GM19467 (cell line): ENCODE measurements around the gene ZNF581.

Experiments
- ATAC-seq: cut with Tn5 transposase; IDR thresholded peaks from one replicate; pipeline ENCODE4 v1.9.1; 2021; ENCODE audit warnings: mild to moderate bottlenecking, moderate library complexity; ENCODE audit not compliant: unreplicated experiment

Gene ZNF581

DNA sequence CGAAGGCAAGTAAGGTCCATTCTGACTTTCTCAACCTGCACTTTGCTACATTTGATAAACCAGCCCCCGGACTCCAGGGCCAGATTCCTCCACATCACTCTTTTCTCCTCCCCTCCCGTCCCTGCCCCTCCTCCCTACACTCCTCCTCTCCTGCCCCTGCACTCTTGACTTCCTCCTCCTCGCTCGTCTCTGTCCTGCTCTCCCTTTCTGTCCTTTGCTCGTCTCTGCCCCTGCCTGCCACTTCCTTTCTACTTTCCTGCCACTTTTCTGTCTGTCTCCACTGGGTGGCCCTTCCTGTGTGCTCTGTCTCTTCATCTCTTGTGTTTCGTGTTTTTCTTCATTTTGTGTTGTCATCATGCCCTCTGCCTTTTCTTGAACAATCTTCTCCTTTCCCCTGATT lies 18.4 kb downstream of the ZNF581 start:
- no peak for ATAC-seq

DNA sequence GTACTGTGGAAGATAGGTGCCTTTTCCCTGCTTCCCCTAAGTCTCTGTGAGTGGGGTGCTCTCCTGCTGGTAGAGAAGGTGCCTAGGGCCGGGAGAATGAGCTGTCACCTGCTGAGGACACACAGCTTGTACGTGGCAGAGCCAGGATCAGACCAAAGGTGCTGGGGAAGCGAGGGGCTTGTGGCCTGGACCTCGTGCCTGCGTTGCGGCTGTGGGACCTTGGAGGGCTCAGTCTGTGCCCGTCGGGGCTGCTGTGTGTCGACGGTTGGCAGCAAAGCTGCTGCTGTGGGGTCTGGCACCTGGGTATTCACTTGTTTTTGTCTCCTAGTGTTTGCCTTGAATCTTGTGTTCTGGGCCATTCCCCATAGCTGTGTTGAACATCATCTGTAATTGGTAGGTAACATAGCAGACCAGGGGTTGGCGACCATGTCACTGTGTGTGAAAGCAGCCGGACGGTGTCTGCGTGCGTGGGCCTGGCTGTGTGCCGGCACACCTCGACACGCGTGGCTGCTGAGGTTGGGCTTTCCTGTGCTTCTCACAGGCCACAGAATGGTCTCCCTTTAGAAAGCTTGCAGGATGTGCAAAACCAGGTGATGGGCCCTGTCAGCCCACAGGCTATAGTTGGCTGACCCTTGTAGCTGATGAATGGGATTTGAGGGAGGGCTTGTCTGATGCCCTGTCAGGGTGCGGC lies 20.5 kb downstream of the ZNF581 start:
- ATAC-seq: no peak

DNA sequence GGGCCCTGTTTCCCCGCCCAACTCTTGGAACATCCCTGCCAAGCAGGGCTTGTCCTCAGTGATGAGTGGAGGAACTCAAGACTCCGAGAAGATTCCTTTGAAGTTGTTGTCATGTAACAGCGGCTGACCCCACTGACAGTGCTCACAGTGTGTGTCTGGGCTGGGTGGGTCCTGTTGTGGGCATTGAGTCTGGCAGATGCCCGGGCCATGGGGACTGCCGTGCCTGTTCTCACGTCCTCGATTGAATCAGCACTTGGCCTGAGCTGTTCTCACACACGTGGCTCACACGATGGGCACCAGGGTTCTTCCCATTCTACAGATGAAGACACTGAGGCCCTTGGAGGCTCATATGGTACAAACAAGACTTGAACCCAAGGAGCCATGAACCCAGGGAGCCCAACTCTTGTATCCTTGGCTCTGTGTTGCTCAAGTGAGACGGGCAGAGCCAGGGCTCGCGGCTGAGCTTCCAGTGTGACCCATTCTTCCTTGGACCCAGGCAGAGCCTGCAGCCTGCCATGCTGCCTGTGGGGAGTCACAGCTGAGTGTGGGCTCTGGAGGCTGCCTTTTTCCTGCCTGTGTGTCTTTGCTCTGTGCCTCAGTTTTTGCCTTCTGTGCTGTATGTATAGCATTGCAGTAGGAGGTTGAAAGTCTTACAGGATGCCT lies 23.0 kb downstream of the ZNF581 start:
- no peak for ATAC-seq

DNA sequence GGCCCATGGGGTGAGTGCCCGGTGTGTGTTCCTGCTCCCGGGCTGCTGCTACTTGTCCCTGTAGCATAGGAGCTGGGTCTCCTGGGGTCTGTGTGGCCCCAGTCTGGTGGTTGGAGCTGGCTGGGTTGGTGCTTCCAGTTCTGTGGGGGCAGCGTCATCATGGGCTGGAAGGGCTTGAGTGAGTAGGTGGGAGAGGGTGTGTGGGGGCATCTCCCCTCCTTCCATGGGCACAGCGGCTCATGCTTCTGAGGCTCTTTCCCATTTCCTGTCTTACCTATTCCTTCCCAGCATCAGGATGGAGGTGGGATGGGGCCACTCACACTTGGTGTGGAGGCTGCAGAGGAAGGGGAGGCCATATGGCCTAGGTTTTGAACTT lies 23.5 kb downstream of the ZNF581 start:
- ATAC-seq: no peak

DNA sequence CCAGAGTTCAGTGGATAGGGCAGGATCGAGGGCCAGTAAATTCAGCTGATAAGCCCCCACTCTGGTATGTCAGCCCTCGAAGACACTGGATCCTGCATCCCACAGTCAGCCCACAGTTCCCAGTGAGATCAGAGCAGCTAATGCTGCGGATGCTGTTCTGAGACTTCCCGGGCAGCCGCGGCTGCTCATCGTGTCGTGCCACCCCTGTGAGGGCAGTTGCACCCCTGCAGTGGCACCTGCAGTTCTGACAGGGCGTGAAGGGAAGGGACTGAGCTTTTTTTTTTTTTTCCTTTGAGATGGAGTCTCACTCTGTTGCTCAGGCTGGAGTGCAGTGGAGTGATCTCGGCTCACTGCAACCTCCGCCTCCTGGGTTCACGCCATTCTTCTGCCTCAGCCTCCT lies 24.1 kb downstream of the ZNF581 start:
- no peak for ATAC-seq

DNA sequence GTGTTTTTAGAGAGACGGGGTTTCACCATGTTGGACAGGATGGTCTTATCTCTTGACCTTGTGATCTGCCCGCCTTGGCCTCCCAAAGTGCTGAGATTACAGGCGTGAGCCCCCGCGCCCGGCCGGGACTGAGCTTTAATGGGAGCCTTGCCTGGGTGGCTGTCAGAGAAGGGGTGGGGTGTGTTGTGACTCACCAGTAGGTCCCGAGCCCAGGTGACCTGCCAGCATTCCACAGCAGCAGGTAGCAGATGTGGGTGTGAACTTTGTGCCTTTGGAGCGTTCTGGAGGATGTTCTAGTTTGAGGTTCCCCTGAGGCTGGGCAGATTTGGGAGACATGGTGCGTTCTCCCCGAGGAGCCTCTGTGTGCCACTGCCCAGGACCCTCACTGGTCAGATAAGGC lies 24.5 kb downstream of the ZNF581 start:
- ATAC-seq: no peak

DNA sequence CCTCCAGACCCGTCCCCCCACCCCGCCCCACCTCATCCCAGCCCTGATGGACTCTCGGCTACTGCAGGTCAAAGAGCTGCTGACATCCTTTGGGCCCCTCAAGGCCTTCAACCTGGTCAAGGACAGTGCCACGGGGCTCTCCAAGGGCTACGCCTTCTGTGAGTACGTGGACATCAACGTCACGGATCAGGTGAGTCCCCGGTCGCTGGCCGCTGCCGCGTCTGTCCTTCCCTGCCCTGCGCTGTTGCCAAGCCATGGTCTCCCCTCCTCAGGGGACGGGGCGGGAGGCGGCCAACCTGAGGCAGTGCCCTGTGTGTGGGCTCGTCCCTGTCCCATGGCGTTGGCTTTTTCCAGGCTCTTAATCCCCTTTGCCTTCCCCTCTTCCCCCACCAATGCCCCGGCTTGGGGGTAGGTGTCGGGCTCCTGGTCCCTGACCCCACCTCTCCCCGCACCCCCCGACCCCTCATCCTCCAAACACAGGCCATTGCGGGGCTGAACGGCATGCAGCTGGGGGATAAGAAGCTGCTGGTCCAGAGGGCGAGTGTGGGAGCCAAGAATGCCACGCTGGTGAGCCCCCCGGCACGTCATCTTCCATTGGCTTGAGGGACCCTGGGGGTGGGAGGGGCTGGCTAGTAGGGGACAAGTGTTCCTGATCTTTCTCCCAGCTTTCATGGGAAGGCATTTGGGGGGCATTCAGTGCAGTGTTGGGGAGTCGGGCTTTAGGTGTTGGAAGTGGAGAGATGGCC lies 25.3 kb downstream of the ZNF581 start:
- no peak for ATAC-seq

DNA sequence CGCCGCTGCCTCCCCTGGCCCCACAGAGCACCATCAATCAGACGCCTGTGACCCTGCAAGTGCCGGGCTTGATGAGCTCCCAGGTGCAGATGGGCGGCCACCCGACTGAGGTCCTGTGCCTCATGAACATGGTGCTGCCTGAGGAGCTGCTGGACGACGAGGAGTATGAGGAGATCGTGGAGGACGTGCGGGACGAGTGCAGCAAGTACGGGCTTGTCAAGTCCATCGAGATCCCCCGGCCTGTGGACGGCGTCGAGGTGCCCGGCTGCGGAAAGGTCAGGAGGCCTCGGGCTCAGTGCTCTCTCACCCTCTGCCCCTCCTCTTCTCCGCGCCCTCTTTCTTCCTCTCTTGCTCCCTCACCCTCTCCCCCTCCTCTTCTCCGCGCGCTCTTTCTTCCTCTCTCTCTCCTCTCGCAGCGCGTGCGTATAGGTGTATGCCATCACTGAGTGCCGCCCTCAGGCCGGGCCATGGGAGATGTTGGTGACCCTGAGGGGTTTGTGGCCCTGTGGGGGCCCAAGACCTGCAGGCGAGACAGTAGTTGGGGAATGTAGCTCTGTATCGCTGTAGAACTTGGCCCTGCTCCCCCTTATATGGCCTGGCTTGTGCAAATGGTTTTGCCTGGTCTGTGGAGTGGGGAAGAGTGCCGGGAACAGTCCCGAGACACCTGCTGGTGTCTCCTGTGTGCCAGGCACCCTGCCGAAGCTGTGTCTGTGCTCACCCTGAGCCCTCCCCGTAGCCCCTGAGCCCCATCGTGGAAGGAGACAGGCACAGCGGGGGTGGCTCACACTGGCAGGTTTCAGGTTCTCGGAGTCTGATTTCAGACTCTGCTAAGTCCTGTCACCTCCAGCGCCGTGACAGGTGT lies 26.2 kb downstream of the ZNF581 start:
- no peak for ATAC-seq

DNA sequence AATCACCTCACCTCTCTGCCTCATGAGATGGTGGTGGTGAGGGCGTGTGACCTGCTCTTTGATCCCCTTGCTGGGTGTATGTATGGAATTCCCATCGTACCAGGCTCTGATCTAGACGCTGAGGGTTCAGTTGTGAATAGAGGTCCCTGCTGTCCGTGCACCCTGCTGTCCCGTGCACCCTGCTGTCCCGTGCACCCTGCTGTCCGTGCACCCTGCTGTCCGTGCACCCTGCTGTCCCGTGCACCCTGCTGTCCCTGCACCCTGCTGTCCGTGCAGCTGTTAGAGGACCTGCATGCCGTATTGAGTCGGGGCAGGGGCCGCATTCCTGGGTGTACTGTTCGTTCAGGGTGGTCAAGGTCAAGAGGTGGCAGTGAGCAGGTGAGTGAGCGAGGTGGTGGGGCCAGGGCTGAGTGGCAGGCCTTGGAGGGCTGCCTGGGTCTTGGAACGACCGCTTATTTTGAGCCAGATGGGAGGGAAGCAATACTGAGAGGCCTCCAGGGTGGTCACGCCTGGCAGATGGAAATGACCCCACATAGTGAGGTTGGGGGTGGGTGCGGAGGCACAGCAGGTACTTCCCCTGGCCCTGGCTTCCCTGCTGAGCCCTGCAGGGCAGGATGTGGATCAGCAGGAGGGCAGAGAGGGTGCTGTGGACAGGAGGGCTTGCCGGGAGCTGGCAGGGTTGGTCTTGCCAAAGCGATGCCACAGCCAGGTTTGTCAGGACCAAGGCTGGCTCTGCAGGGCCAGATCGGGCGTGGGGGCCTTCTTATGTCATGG lies 27.0 kb downstream of the ZNF581 start:
- no peak for ATAC-seq

DNA sequence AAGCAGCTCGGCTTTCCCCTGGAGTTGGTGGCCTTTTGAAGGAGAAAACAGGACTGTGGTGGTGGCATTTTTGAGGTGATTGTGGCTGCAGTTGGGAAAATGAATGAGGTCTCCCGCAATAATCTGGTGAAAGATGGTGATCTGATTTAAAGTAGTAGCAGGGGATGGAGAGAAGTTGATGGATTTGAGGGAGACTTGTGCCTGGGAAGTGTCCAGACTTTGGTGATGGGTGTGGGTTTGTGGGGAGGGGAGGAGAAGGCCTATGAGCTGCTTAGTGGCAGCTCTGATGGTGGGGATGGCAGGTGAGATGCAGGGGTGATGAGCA lies 27.6 kb downstream of the ZNF581 start:
- no peak for ATAC-seq

DNA sequence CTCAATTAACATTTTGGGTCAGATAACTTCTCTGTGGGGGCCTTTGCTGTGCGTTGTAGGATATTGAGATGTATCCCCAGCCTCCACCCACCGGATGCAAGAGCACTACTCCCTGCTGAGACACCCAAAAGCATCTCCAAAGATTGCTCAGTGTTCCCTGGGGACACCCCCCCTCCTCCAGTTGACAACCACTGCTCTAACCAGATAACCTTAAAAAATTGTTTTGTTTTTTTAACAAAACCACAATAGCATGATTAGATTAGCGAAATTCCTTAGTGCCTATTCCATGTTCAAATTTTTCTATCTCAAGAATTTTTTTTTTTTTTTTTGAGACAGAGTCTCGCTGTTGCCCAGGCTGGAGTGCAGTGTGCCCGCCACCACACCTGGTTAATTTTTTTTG lies 29.0 kb downstream of the ZNF581 start:
- ATAC-seq: no peak

DNA sequence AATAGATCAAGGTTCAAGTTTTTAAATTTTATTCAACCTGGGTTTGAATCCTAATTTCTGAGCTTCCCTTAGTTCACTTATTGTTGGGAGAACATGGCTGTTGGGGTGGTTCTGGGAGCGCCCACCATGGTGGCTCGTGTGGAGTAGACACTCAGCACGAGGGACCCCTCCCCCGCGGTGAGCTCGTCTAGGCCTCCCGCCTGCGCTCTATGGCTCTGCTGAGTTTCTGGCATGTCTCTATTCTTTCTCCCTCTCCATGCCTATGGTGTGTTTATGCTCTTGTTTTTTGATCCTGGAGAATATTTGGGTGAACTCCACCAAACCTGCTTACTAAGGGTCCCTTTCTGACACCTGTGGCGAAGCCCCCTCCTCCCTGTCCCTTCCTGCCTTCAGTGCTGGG lies 30.0 kb downstream of the ZNF581 start:
- no peak for ATAC-seq

DNA sequence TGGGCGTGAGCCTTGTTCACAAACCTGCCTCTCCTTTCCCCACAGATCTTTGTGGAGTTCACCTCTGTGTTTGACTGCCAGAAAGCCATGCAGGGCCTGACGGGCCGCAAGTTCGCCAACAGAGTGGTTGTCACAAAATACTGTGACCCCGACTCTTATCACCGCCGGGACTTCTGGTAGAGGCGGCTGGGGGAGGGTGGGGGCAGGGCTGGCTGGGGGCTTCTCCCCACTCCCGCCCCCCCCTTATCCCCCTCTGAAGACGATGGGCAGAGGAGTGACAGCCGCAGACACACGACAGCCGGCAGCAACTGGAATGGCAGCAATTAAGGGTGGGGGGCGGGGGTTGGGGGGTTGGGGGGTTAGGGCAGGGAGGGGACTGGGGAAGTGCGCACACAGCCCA lies 30.4 kb downstream of the ZNF581 start:
- no peak for ATAC-seq

DNA sequence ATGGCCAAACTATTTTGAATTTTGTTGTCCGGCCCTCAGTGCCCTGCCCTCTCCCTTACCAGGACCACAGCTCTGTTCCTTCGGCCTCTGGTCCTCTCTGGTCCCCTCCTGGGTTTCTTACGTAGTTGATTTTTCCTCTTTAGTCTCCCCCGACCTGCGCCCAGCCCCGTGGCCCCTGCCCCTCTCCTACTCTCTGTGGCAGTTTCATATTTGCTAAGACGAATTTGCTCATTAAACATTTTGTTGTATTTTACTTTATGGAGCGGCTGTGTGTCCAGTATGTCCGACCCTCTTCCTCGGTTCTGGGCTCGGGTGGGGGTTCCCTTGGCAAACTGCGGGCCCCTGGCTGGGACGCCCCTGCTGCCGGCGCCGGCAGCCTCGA lies 31.0 kb downstream of the ZNF581 start:
- no peak for ATAC-seq

DNA sequence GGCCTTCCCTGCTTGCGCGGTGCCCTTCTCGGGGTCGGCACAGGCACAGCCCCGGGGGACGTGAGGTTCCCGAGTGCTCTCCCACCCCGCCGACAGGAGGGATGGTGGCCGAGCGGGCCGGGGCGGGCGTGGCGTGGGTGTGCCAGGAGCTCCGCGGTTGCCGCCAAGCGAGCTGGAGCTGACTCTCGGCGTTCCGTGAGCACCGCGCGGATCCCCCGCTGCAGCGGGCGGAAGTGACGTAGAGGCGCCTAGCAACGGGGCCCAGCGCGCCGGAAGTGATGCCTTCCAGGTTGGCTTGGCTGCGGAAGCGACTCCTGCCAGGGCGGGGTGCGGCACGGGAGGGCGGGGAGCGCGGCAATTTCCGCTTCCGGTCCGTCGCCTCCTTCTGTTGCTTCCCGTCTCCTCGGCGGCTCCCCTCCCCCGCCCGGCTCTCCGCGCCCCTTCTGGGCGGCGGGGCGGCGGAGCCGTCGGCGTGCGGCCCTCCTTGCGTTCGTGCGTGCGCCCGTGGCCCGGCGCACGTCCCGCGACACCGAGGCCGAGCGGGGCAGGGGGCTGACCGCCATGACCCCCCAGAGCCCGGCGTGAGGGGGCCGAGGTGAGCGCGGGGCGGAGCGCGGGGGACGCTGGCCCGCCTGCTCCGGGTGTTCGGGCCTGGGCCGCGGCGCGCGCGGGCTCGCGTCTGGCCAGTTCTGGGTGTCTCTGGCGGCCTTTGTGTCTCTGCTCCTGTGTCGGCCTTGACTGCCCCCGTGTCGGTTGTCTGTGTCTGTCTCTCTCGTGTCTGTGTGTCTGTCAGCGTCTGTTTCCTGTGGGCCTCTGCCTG lies 31.6 kb downstream of the ZNF581 start, which contains the start of gene EPN1:
EPN1 (plus strand) TSS at position 386 of the 820 bp plus-strand sequence. CDS start 3,402 bp downstream, outside the sequence.
- ATAC-seq: peak; percentile 65

DNA sequence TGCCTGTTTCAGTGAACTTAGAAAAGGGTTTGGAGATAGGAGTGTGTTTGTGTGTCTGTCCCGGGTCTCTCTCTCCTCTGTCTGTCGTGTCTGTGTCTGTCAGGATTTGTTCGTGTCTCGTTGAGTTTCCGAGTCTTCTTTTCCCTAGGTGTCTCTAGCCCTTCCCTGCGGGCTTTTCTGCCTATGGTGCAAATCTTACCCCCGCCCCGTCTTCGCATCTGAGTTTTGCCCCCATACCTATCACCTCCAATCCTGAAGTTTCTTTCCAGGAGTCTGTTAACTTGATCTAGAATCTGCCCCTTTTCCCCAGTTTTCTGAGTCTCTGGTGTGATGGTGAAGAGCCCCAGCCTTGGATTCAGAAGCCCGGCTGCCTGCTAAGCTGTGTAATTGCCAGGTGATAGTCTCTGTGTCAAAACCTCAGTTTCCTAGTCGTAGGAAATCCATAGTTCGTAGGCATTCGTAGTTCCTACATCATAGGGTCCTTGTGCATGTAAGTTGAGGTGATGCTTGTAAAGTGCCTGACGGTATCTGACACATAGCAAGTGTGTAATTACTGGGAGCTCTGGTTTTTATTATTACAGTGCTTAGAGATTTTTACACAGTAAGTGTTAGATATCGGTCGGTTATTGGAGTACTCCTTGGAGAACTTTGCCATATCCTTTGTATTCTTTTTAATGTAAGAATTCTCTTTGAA lies 32.4 kb downstream of the ZNF581 start:
- ATAC-seq: no peak

DNA sequence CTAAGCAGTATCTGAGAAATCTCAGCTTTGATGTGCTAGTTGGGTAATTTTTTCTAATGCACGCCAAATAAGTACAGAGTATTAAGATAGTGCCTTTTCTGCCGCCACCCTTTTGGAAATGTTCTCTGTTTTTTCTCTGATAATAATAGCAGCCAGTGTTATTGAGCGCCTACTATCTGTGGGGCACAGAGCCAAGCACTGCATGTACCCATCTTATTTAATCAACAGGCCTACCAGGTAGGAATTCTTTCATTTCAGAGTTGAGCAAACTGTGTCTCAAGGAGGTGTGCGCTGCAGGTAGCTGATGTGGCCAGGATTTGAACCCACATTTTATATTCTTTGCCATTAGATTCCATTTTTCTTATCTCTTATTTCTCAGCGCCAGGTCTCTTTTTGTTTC lies 32.9 kb downstream of the ZNF581 start:
- ATAC-seq: no peak

DNA sequence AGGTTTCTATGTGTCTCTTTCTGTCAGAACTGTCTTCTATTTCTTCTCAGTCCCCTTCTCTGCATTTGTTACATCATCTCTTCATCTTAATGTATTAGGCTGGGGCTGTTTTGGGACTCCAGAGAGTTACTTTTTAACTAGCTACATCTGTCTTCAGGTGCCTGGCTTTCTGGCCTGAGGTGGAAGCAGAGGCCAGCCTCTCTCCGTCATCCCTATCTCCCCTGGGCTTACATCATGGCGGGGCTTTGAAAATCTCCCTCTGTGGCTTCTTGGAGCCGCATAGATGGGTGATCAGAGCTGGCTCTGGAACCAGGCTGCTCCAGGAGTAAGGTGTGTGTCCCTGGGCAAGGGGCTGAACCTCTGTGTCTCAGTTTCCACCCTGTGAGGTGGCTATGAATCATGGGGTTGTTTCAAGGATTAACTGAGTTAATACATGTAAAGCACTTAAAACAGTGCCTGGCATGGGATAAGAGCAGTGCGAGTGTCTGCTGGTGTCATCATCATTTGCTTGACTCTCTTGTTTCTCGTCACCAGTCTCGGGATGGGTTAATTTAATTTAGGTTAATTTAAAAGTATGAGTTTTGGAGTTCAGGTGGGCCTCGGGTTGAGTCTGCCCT lies 33.5 kb downstream of the ZNF581 start:
- ATAC-seq: no peak

DNA sequence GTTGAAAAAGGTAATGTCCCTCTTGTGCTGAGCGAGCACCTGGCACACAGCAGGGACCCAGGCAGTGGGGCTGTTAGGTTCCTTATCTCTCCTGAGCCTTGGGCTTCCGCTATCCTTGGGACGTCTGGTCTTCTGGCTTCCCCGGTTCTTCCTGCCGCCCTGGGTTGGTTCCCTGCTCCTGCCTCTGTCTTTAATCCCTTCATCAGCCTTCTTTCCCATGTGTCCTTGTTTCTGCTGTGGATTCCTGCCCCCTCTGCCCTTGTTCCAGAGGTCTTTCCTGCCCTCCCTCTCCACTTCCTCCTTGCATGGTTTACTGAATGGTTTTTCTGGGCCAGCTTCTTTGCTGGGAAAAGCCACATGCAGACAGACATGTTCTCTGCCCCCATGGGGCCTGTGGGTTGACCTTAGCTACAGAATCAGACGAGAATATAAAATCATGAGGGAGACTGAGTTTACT lies 34.2 kb downstream of the ZNF581 start:
- no peak for ATAC-seq
